Right atrium auricular region (tissue), 2 donors: Measurements from ENCODE around the gene CDC16. TPM values are rescaled to one million over a fixed set of nuclear protein-coding genes. Genes with fewer than 3 reads are reported as not detected.

Experiments used
- DNase-seq: peaks from one replicate; pipeline ENCODE4 v3.0.0-alpha.2; 2019; ENCODE audit warnings: low spot score
- H3K27ac ChIP-seq, 2 donors: fragments of 200-600 bp; sonication (generic); 1 replicate in 1 of 2; 2 replicates in 1 of 2; pipeline ENCODE4 v1.5.1; 2016 to 2019
- H3K27me3 ChIP-seq, 2 donors: fragments of 200-600 bp; sonication (generic); one replicate each; pipeline versions ENCODE4 v1.5.1 to v1.6.0; 2017 to 2019
- H3K36me3 ChIP-seq: fragments of 200-600 bp; sonication (generic); one replicate; pipeline ENCODE4 v1.5.1; 2016
- H3K4me1 ChIP-seq, 2 donors: fragments of 200-600 bp; sonication (generic); one replicate each; pipeline versions ENCODE4 v1.5.1 to v1.6.0; 2017 to 2019
- H3K4me3 ChIP-seq, 2 donors: fragments of 200-600 bp; sonication (generic); 1 replicate in 1 of 2; 2 replicates in 1 of 2; pipeline ENCODE4 v1.5.1; 2017 to 2019; ENCODE audit warnings: mild to moderate bottlenecking in 1 of 2, moderate library complexity in 1 of 2
- H3K9me3 ChIP-seq, 2 donors: fragments of 200-600 bp; sonication (generic); one replicate each; pipeline ENCODE4 v1.5.1; 2019
- total RNA-seq, 2 donors: library from RNA; depleted of rRNA; stranded (reverse); fragments of >200 nt; gene quantifications; one replicate each; pipeline ENCODE4 v1.1.0, GENCODE V29; 2016
- TF ChIP-seq, protein P1 (sequence below), 2 donors: fragments of 200-600 bp; sonication (generic); IDR thresholded peaks; one replicate each; pipeline ENCODE4 v1.5.1; 2019; ENCODE audit warnings: antibody characterized with exemption in 2 of 2

The CDC16 gene
- total RNA-seq, 2 donors from 2014 or later, result 21.1 to 31.8 TPM

DNA sequence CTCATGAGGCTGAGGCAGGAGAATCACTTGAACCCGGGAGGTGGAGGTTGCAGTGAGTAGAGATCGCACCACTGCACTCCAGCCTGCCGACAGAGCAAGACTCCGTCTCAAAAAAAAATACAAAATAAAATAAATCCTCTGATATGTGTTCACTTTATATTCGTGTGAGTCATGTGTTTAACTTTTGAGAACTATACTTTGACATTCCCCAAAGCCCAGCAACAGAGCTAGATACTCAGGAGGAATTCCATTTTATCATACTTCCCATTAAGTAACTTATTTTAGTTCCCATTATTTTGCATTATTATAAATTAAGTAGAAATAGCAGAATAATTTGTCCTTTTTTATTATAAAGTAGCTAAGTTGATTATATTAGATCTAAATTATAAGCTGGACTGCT lies 76.3 kb downstream of the CDC16 start:
- no peaks in the 10 kb centered on the region for H3K9me3 ChIP-seq
- H3K27me3 ChIP-seq, result no peaks in the 10 kb centered on the region
- TF ChIP-seq, protein P1, sequence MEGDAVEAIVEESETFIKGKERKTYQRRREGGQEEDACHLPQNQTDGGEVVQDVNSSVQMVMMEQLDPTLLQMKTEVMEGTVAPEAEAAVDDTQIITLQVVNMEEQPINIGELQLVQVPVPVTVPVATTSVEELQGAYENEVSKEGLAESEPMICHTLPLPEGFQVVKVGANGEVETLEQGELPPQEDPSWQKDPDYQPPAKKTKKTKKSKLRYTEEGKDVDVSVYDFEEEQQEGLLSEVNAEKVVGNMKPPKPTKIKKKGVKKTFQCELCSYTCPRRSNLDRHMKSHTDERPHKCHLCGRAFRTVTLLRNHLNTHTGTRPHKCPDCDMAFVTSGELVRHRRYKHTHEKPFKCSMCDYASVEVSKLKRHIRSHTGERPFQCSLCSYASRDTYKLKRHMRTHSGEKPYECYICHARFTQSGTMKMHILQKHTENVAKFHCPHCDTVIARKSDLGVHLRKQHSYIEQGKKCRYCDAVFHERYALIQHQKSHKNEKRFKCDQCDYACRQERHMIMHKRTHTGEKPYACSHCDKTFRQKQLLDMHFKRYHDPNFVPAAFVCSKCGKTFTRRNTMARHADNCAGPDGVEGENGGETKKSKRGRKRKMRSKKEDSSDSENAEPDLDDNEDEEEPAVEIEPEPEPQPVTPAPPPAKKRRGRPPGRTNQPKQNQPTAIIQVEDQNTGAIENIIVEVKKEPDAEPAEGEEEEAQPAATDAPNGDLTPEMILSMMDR (IDR thresholded peaks at IDR 0.05), result no peak
- H3K36me3 ChIP-seq, result peaks cover 13% of the 10 kb centered on the region
- peaks cover 0 to 18% of the 10 kb centered on the region in 2 donors for H3K4me1 ChIP-seq
- H3K27ac ChIP-seq, result no peak overlapping the region
- no peak for DNase-seq
- no peak overlapping the region for H3K4me3 ChIP-seq

- Histone ChIP-seq H3K4me3 (no peak overlapping the region), H3K9me3 (no peaks in the 10 kb centered on the region), H3K4me1 (peaks cover 0 to 22% of the 10 kb centered on the region in 2 donors), H3K36me3 (peaks cover 9% of the 10 kb centered on the region), H3K27ac (no peak overlapping the region), H3K27me3 (no peaks in the 10 kb centered on the region)
- TF ChIP-seq, protein P1 (IDR thresholded peaks at IDR 0.05), result no peak
- no peak for DNase-seq
Measured at GRCh38 chr13:114311387-114311786, 76.7 kb downstream of the CDC16 start.

DNA sequence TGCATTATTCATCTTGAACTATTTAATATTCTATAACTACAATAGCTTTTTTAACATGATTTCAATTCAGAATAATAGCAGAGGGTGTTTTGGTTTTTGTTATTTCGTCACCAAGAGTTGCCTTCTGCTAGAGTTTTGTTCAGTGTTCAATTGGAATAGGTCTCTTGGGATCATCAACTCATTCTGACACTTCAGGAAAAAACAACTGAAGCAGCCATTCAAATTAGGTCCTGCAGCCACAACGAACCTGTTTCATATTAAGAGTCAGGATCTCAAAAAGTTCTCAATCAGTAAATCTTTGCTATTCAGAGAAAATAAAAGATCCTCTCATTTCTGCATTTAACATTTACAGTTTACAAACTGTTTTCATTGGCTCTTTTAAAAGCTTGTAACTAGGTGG lies 77.2 kb downstream of the CDC16 start:
- Histone ChIP-seq H3K4me3 (no peak overlapping the region), H3K27ac (no peak overlapping the region), H3K27me3 (no peaks in the 10 kb centered on the region), H3K36me3 (peaks cover 4% of the 10 kb centered on the region), H3K9me3 (no peaks in the 10 kb centered on the region), H3K4me1 (peaks cover 0 to 28% of the 10 kb centered on the region in 2 donors)
- no peak for DNase-seq
- TF ChIP-seq, protein P1 (IDR thresholded peaks at IDR 0.05), result no peak

DNA sequence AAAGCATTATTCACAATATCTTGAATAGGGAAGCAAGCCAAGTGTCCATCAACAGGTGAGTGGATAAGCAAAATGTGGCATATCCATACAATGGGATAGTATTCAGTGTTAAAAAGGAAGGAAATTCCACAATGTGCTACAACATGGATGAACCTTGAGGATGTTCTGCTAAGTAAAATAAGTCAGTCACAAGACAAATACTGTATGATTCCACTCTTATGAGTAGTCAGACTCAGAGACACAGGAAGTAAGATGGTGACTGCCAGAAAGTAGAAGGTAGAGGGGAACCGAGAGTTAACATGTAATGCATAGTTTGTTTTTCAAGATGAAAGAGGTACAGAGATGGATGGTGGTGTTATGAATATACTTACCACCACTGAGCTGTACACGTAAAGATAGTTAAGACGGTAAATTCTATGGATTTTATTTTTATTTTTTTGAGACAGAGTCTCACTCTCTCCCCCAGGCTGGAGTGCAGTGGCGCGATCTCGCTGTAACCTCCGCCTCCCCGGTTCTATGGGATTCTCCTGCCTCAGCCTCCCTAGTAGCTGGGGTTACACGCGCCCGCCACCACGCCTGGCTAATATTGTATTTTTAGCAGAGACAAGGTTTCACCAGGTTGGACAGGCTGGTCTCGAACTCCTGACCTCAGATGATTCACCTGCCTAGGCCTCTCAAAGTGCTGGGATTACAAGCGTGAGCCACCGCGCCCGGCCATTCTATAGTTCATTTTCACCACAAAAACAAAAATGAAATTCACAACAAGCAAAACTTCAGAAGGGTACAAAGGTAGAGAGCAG lies 78.6 kb downstream of the CDC16 start:
- H3K27me3 ChIP-seq, result no peaks in the 10 kb centered on the region
- TF ChIP-seq, protein P1 (IDR thresholded peaks at IDR 0.05), result no peak

DNA sequence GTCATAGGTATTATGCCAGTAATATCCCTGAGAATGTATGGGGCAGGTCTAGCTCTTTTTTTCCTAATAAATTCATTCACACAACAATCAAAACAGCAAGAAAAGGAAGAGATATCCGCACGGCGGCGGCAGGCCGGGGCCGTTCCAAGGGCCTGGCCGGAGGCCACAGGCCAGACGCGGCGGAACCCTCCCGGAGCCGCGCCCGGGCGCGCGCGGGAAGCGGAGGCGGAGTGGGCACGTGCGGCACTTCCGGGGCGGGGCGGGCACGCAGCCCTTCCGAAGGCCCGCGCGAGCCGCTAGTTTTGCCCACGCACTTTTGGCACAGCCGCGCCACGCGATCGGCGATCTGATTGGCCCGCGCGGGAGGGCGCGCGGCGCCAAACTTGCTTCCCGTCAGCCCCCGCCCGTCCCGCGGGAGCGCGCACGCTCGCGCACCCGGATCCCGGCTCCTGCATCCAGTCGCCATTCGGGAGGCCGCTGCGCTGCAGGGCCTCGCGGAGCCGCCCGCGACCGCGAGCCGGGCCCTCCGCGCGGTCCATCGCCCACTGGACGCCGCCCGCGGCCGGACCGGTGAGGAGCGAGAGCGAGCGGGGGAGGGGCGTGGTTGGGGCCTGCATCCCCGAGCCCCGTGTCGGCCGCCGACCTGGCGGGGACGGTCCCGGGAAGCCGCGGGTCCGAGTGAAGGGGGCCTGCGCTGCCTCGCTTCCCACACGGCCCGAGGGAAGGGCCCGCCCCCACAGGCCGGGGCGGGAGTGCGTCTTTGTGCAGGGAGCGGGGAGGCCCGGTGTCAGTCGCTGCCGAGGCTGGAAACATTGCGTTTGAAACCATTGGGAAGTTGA lies 79.6 kb downstream of the CDC16 start, which contains the start of gene CHAMP1:
Gene CHAMP1 (plus strand): TSS at position 430 of the 839 bp plus-strand sequence. CDS start 9,340 bp downstream, outside the sequence.
- TF ChIP-seq, protein P1 (IDR thresholded peaks at IDR 0.05), result peak in 1 of 2 donors; percentile 16
- DNase-seq, result peak; percentile 95
- H3K27ac ChIP-seq, result peak within 1 kb of the TSS; percentile 83 to 95
- no peaks in the 10 kb centered on the region for H3K9me3 ChIP-seq
- peaks cover 0 to 47% of the 10 kb centered on the region in 2 donors for H3K4me1 ChIP-seq
- H3K4me3 ChIP-seq, result peak within 1 kb of the TSS; percentile 67 to 69
- H3K27me3 ChIP-seq, result no peaks in the 10 kb centered on the region
- H3K36me3 ChIP-seq, result no peaks in the 10 kb centered on the region

More for the DNA sequence above, 78.6 kb downstream of the CDC16 start:
- Histone ChIP-seq H3K36me3 (no peaks in the 10 kb centered on the region), H3K9me3 (no peaks in the 10 kb centered on the region), H3K4me1 (peaks cover 0 to 39% of the 10 kb centered on the region in 2 donors), H3K4me3 (peak overlapping the region; percentile 67 to 69), H3K27ac (peak overlapping the region; percentile 83 to 95)
- no peak for DNase-seq
